GM11168 (cell line): ENCODE measurements around the gene IGF2R.
"Not testable (repeated sequence)": the region's sequence is repeated elsewhere in the genome, so short reads cannot be mapped to it uniquely, and the experiment has no call there.

ENCODE experiments used
- in situ Hi-C: fragments of 300-500 bp; cut with MboI; formaldehyde crosslinking; loops from one replicate; pipeline ENCODE4 v1.12.0; 2022; ENCODE audit warnings: low sequenced_read_pairs; ENCODE audit not compliant: unreplicated experiment

The IGF2R gene

DNA sequence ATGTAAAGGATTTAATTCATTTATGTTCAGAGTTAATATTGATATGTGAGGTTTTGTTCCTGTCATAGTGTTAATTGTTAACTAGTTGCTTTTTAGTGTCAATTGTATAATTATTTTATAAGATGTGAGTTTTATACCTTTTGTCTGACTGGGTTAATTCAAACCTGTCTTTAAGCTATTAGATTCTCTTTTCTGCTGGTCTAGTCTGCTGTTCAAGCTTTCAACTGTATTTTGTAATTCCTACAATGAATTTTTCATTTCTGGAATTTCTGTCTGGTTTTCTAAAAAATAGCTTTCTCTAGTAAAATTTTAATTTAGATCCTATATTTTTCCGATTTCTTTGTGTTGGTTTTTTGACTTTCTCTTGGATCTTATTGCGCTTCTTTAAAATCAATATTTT is 26.5 kb downstream of the IGF2R start:
- in situ Hi-C loops = no loop called here

- in situ Hi-C loops = no loop called here
Observed at GRCh38 chr6:159996087-159996622, 27.3 kb downstream of the IGF2R start.

- in situ Hi-C loops = no loop called here
Observed at GRCh38 chr6:159996626-159997497, 28.0 kb downstream of the IGF2R start.

DNA sequence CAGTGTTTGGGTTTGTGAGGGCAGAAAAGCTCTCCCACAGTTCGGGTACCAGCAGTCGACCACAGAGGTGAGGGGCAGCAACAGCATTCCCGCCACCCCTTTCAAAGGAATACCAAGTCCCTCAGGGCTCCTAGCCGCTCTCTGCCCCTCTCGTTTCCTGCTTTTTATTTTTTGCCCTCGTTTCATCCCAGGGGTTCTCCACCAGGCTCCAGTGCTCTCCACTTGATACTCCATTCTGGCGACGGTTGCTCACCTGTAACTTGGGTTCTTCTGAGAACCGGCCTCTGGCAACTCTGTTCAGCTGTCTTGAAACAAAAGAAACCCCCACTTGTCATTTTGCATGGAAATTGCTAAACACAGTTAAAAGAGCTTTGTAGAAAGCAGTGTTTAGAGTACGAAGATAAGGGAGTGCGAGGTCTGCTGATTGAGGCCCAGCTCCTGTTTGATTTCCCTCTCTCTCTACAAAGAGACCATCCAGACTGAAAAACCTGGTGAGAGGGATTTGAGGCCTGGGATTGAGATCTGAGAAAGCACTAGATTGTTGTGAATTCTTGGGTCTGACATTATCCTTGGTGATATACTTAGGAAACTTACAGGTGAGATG is 28.7 kb downstream of the IGF2R start:
- in situ Hi-C loops = no loop called here

DNA sequence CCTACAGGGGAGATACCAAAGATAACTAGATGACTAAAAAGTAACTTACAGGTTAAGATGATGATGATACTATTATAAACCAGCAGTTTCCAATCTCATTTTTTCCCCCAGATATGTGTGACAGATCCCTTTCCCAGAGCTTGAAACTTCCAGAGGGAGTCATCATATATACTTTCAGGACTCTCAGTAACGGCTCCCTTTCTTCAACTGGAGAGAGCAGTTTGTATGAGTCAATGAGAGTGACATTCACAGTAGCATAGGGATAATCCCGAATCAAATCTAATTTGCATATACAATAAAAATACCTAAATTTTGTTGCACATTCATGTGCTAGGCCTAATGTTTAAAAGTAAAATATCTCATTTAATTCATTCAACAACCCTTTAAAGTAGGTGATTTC is 29.7 kb downstream of the IGF2R start:
- in situ Hi-C loops = no loop called here

GRCh38 chr6:159999240-159999671 is 30.4 kb downstream of the IGF2R start:
- in situ Hi-C loops = no loop called here

DNA sequence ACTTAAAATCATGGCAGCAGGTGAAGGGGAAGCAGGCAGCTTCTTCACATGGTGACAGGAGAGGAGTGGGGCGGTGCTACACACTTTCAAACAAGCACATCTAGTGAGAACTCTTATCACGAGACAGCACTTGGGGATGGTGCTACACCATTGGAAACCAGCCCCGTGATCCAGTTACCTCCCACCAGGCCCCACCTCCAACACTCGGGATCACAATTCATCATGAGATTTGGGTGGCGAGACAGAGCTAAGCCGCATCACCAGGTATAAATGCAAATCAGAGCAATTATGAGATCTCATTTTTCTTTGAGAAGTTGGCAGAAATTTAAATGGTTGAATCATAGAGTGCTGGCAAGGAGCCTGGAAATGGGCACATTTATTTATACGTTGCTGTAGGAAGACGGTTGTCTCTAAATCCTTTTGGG is 31.4 kb downstream of the IGF2R start:
- in situ Hi-C loops = no loop called here

GRCh38 chr6:160000893-160001427 is 32.1 kb downstream of the IGF2R start:
- in situ Hi-C loops = not testable (repeated sequence)

DNA sequence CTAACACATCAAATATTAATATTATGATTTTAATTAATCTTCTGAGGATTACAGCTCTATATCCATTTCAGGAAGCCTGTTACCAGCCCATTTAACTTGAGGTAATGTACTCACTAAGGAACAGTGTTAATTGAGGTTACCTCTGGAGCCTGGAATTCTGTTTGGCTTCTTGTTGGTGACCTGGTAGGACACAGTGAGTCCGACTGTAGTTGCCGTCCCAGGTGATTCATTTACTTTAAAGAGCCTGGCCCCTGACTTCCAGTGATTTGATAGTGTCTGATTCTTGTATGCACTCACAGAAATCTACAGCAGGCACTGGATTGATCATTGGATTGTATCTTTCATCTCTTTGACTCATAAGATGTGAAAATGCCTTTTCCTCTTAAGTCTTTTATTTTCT is 34.0 kb downstream of the IGF2R start:
- in situ Hi-C loops = no loop called here

- in situ Hi-C loops = no loop called here
Observed at GRCh38 chr6:160004018-160004417, 35.1 kb downstream of the IGF2R start.

DNA sequence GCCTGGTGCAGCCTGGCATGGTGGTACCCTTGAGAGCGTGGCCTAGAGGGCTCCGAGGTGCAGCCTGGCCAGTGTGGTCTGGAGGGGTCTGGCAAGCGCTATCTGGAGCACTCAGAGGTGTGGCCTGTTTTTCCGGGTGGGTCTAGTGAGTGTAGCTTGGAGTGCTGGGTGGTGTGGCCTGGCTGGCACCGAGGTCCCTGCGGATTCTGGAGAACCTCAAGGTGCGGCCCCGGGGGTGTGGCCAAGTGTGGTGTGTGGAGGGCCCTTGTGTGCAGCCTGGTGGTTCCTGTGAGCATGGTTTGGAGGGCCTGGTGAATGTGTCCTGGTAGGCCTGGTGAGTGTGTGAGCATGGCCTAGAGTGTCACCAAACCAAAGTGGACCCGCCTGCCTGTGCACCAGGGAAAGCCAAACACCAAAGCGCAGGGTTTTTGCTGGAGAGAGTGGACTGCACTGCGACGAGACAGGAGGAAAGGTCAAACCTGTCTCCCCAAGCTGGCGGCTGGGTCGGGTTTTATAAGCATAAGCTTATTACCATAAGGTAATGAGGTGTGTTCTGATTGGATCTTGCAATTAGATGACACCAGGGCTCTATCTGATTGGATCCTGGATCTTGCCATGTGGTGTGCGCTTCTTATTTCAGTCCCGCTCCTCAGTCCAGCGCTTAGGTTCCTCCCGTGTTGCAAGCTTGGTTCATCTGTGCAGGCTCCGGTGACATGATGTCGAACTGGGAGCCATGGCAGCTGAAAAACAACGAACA is 35.7 kb downstream of the IGF2R start:
- in situ Hi-C loops = no loop called here

GRCh38 chr6:160005211-160005610 is 36.3 kb downstream of the IGF2R start:
- in situ Hi-C loops = no loop called here

DNA sequence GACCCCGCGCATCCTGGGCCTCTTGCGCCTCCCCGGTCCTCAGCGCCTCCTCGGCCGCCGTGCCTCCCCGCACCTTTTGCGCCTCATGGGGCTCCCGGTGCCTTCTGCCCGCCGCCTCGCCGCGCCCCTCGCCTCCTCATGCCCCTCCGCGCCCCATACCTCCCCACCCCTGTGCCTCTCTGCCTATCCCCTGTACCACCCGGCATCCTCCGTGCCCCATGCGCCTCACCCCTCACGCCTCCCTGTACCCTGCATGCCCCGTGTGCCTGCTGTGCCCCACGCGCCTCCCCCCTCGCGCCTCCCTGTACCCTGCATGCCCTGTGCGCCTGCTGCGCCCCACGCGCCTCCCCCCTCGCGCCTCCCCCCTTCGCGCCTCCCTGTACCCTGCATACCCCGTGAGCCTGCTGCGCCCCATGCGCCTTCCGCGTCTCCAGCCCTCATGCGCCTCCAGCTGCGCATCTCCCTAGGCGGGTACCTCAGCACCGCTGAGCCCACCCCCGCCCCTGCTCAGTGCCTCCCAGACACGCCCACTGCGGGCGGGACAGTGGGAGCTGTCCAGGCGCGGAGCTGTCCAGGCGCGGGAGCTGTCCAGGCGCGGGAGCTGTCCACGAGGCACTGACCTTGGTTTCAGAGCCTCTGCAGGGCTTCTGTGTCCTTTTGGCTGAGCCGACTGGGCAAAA is 37.1 kb downstream of the IGF2R start:
- in situ Hi-C loops = no loop called here

- in situ Hi-C loops = no loop called here
Observed at GRCh38 chr6:160007145-160007544, 38.3 kb downstream of the IGF2R start.

GRCh38 chr6:160007611-160008010 is 38.7 kb downstream of the IGF2R start:
- in situ Hi-C loops = no loop called here

GRCh38 chr6:160010067-160010466 is 41.2 kb downstream of the IGF2R start:
- in situ Hi-C loops = no loop called here

DNA sequence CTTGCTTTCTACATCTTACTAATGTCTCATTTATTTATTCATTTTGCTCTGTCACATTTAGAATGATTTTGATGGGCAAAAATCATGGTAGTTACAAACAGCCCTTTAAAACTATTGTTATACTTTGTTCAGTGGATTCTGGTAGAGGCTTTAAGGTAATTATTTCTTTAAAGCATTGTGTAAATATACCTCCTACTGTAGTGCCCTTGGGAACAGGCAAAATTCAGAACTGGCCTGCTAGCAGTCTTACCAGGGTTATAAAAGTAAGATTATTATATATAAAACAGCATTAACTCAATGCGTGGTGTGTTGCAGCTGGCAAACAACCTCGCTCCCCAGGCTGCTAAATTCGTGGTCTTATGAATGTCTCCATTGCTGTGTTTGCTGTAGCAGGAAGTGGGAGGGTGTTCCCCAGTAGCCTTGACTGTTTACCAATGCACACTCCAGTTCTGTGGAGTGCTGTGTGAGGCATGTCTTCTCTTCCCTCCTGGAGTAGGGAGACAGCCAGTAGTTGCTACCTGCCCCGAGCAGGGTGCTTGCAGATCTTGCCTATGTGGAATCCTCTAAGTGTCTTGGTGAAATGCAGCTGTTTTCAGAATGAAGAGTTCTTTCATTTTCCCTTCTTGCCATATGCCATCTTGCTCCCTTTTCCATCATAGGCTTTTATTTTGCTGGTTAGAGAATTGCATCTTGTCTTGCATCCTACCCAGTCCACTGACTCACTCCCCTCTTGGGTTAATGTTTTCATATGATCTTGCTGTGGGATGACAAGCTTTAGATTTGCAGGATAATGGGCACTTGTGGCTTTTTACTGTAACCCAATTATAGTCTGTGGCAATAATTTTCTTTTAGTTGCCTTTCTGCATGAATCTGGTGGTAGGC is 45.3 kb downstream of the IGF2R start:
- in situ Hi-C loops = no loop called here

GRCh38 chr6:160014869-160015182 is 45.9 kb downstream of the IGF2R start:
- in situ Hi-C loops = no loop called here
